ENCODE results near the gene ADK.
"Not testable (repeated sequence)": the region's sequence is repeated elsewhere in the genome, so short reads cannot be mapped to it uniquely, and the experiment has no call there.

Gene ADK

GRCh38 chr10:74139981-74140380 lies 11.0 kb upstream of the ADK start:
- DNase-seq, result no peak

- no peak for DNase-seq
Measured at GRCh38 chr10:74140553-74140952, 10.5 kb upstream of the ADK start.

- no peak for DNase-seq
Measured at GRCh38 chr10:74145133-74145532, 5.9 kb upstream of the ADK start.

GRCh38 chr10:74146980-74147379 lies 4.0 kb upstream of the ADK start:
- DNase-seq, result not testable (repeated sequence)

GRCh38 chr10:74150204-74150989 lies 624 bp upstream of the ADK start, which contains the start of gene AP3M1:
Gene AP3M1, minus strand, starts transcription at chr10:74150828. Its CDS starts 12,449 bp downstream, at chr10:74138379.
- peak; percentile 100 for DNase-seq

GRCh38 chr10:74151879-74152722 lies 1.1 kb downstream of the ADK start:
- no peak for DNase-seq

- no peak for DNase-seq
Measured at GRCh38 chr10:74153123-74153522, 2.1 kb downstream of the ADK start.

GRCh38 chr10:74153676-74154075 lies 2.7 kb downstream of the ADK start:
- DNase-seq, result no peak

- no peak for DNase-seq
Measured at GRCh38 chr10:74156919-74157289, 5.9 kb downstream of the ADK start.

GRCh38 chr10:74160013-74160412 lies 9.0 kb downstream of the ADK start:
- DNase-seq, result no peak

- no peak for DNase-seq
Measured at GRCh38 chr10:74163319-74164068, 12.5 kb downstream of the ADK start.

GRCh38 chr10:74164716-74165529 lies 13.9 kb downstream of the ADK start:
- DNase-seq, result no peak

GRCh38 chr10:74165530-74165901 lies 14.5 kb downstream of the ADK start:
- DNase-seq, result no peak

- DNase-seq, result no peak
Measured at GRCh38 chr10:74167443-74167842, 16.4 kb downstream of the ADK start.

- DNase-seq, result no peak
Measured at GRCh38 chr10:74171625-74172024, 20.6 kb downstream of the ADK start.

- DNase-seq, result no peak
Measured at GRCh38 chr10:74174521-74174920, 23.5 kb downstream of the ADK start.

GRCh38 chr10:74175510-74176379 lies 24.7 kb downstream of the ADK start:
- no peak for DNase-seq

- peak; percentile 97 for DNase-seq
Measured at GRCh38 chr10:74176380-74177139, 25.5 kb downstream of the ADK start.

- DNase-seq, result no peak
Measured at GRCh38 chr10:74177140-74177677, 26.2 kb downstream of the ADK start.

Data from right kidney (tissue), 1 donor.